ENCODE measurements around the gene CHCHD6.

CHCHD6 gene

DNA sequence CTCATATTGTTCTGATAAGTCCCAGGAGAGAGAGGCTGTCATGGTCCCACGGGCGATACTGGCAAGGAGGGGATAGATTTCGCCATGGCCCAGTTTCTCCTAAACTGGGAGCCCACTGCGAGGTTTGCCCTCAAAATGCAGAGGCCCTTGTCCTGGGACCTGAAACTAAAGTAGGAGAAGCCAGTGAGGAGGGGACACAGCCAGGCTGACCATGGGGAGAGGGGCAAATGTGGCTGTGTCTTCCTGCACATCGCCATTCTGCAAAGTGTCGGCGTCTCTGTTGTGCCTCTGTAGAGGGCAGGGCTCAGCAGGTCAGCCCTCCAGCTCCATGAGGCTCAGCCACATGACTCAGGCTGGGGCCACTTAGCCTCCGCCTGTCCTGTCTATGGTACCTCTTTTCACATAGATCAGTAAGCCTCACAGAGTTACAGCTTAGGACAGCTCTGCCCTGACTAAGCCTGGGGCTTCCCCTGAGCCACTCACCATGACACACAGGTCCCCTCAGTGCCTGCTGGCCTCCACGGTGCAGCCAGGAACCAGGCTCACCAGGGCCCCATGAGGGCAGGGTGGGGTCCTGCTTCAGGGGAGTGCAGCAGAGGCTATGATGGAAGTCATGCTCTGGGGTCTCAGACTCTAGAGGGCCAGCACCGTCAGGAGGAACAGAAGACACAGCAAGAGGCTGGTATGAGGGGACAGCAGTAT is 250.3 kb downstream of the CHCHD6 start:
- TF ChIP-seq, protein P1, sequence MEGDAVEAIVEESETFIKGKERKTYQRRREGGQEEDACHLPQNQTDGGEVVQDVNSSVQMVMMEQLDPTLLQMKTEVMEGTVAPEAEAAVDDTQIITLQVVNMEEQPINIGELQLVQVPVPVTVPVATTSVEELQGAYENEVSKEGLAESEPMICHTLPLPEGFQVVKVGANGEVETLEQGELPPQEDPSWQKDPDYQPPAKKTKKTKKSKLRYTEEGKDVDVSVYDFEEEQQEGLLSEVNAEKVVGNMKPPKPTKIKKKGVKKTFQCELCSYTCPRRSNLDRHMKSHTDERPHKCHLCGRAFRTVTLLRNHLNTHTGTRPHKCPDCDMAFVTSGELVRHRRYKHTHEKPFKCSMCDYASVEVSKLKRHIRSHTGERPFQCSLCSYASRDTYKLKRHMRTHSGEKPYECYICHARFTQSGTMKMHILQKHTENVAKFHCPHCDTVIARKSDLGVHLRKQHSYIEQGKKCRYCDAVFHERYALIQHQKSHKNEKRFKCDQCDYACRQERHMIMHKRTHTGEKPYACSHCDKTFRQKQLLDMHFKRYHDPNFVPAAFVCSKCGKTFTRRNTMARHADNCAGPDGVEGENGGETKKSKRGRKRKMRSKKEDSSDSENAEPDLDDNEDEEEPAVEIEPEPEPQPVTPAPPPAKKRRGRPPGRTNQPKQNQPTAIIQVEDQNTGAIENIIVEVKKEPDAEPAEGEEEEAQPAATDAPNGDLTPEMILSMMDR (conservative IDR thresholded peaks at IDR 0.05), result no peak
- H3K27ac ChIP-seq, result no peak overlapping the region

DNA sequence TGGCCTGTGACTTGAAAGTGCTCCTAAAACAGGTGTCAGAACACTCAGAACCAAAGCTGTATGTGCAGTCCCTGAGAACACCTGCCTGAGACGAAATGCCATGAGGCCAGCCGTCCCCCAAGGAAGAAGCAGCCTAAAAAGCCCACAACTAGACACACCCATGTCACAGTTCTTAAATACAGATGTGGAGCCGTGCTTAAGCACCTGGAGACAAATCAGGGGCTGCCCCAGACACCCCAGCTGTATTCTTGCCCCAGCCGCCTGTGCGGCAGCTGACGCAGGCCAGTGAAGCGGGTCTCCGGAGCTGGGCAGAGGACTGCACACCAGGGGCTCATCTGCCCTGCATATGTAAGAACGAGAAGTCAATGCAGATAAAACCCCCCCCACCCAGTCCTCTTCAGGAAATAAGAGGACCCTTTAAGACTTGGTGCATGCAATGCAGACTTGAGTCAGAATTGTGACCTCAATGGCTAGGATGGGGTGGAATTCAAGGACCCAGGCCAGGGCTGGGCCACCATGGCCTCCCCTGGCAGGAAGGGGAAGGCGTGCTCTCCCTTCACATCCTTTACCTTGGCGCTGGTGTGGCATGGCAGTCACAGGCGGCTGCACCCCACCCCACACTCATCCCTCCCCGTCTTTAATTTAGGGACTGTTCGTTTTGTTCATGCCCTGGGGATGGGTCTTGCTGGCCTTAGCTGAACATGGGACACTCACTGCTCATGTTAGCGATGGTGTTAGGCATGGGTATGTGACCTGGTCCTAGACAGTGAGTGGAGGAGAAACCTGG is 251.2 kb downstream of the CHCHD6 start:
- TF ChIP-seq, protein P1 (conservative IDR thresholded peaks at IDR 0.05), result no peak
- H3K27ac ChIP-seq, result no peak overlapping the region

DNA sequence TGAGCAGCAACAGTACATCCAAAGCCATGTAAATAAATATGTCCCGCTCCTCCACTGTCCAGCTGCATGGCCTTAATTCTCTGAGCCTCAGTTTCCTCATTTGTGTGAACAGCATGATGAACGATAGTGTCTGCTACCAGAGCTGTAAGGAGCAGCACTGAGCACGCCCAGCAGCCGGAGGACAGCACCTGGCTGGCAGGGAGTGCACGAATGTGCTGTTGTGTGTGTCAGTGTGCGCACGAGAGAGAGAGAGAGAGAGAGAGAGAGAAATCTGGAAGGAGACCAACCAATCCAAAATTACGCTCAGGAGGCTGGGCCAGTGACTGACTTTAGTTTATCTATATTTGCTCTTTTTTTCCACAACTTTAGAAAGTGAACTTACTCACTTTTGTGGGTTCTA is 252.3 kb downstream of the CHCHD6 start:
- H3K27ac ChIP-seq, result no peak overlapping the region

DNA sequence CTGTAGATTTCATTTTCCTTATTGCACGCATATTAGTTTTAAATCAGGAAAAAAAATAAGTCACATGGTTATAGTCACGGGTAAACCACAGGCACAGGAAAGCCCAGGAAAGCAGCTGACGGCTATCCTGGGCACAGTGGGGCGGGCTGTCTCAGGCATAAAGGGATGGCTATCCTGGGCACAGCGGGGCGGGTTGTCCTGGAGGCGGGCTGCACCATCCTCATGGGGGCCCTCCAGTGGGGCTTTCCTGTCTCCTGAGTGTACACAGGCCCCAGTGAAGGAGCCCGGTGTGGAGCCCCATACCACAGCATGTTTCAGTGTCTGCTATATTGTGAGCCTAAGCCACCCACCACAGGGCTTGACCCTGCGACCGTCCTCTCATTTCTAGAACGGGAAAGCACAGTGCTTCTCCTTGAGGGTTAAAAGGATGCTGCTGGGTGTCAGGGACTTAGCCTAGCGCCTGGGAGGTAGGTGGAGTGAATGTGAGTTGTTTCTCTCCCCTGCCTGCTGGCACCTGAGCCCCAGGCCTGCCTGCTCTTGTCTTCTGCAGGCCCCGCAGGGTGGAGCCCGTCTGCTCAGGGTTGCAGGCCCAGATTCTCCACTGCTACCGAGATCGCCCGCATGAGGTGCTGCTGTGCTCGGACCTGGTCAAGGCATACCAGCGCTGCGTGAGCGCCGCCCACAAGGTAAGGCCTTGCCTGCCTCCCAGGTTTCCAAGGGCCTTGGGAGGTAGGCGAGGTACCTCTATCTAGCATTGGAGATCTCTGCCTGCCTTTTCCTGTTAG is 253.0 kb downstream of the CHCHD6 start:
- H3K27ac ChIP-seq, result no peak overlapping the region

More for the DNA sequence above, 252.3 kb downstream of the CHCHD6 start:
- TF ChIP-seq, protein P1 (conservative IDR thresholded peaks at IDR 0.05), result no peak

DNA sequence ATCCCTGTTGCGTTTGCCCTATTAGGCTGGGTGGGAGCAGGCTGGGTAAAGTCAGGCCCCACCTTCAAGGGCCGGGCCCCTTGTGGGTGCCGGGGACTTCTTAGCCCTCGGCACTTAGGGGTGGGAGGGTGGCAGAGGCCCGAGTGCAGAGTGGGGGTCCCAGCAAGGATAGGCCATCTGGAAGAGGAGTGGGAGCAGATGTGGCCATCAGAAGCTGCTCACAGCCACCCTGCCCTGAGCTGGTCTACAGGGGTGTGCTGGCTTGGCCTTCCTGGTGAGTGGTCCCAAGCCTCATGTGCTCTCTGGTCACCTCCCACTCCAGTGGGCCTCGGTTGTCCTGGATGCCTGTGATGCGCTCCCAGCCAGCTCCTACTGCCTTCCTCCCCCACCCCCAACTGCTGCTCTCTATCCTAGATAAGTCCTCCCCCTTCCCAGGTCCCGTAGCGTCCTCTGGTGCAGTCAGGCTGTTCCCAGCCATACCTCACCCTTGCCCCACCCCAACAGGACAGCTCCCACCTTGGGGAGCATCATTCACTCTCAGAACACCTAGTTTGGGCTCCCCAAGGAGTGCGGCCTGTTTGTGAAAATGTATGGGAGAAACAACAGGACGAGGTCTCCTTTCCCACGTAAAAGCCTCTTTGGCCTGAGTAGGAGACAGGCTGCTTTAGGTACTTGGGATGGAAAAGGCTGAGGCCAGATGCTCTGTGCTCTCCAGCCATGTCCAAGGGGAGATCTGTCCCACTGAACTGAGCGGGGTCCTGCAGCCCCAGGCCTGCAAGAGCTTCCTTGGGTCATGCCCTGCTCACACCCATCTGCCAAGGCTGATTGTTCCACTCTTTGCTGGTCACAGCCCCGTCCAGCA is 254.0 kb downstream of the CHCHD6 start:
- TF ChIP-seq, protein P1 (conservative IDR thresholded peaks at IDR 0.05), result no peak
- H3K27ac ChIP-seq, result no peak overlapping the region

More for the DNA sequence above, 253.0 kb downstream of the CHCHD6 start:
- TF ChIP-seq, protein P1 (conservative IDR thresholded peaks at IDR 0.05), result no peak

DNA sequence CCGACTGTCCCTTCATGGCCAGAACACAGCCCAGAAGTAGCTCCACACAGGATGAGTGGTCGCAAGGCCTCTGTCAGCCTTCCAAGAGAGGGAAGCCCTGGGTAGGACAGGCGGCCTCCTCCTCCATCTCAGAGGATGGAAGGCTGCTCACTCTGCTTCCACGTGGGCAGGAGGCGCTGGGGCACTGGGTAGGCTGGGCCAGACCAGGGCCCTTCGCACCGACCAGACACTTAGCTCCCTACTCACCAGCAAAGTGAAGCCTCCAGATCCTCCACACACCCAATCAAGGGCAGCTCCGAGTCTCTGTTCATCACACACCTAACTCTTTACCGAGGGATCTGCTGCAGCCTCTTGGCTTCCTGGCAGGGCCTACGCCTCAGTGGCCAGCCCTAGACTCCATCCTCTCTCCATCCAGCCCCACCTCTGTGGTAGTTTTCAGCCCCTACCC is 254.6 kb downstream of the CHCHD6 start:
- H3K27ac ChIP-seq, result no peak overlapping the region
- TF ChIP-seq, protein P1 (conservative IDR thresholded peaks at IDR 0.05), result no peak
